HCT116 (cell line): Measurements from ENCODE around the gene GSTT4. TPM values are rescaled to one million over a fixed set of nuclear protein-coding genes. Genes with fewer than 3 reads are reported as not detected.
"Not testable (repeated sequence)": the region's sequence is repeated elsewhere in the genome, so short reads cannot be mapped to it uniquely, and the experiment has no call there.

ENCODE experiments used
- ATAC-seq: fragments of 200-7000 bp; cut with Tn5 transposase; 2 replicates; pipeline ENCODE4 v1.9.1; 2020; ENCODE audit warnings: mild to moderate bottlenecking, moderate library complexity
- BruUV-seq: library from RNA; stranded (reverse); fragments of 400-500 nt; replicated peaks from 2 replicates; lab custom pipeline; 2021; lab: Mats Ljungman, UMichigan
- CTCF ChIA-PET: fragments of 300-600 bp; sonication (Branson Sonifier 250); formaldehyde crosslinking; loops from one replicate; lab custom pipeline; 2021; ENCODE audit warnings: antibody characterized with exemption; lab: Charles Lee
- POLR2A ChIA-PET: fragments of 300-600, 350-600 bp; sonication (Branson Sonifier 250); formaldehyde crosslinking; loops from one replicate; lab custom pipeline; 2021; ENCODE audit warnings: antibody characterized with exemption; lab: Charles Lee
- RAD21 ChIA-PET, 2 experiments: fragments of 300-600 bp; sonication (Branson Sonifier 250); formaldehyde crosslinking; loops; one replicate each; lab custom pipeline; 2023; ENCODE audit warnings: low total read pairs in 2 of 2; ENCODE audit not compliant: uncharacterized antibody in 2 of 2, unreplicated experiment in 2 of 2, low non-redundant PET in 1 of 2; lab: Charles Lee
- DNase-seq: peaks from one replicate; pipeline ENCODE4 v3.0.0-alpha.2; 2010; ENCODE audit warnings: low read depth, low spot score
- H2AFZ ChIP-seq: fragments of 200-600 bp; shearing (Covaris generic), sonication (generic); 2 replicates; pipeline ENCODE4 v1.6.1; 2017; ENCODE audit warnings: low read depth, mixed run types, mixed read lengths, antibody characterized with exemption, low read length; ENCODE audit not compliant: poor library complexity, severe bottlenecking
- H3K27ac ChIP-seq: 2 replicates; pipeline ENCODE4 v1.5.1; 2012; ENCODE audit warnings: low read depth, low read length
- H3K27me3 ChIP-seq: fragments of 200-600 bp; sonication (generic); 2 replicates; pipeline ENCODE4 v1.6.1; 2016; ENCODE audit warnings: mixed run types, low read length, mixed read lengths; ENCODE audit not compliant: insufficient read depth
- H3K36me3 ChIP-seq, 2 experiments: fragments of 200-500 bp in 1 of 2; fragments of 200-600 bp in 1 of 2; sonication (Bioruptor generic) in 1 of 2; sonication (generic) in 1 of 2; 2 replicates each; pipeline versions ENCODE4 v1.5.1 to v1.6.1; 2014 to 2016; ENCODE audit warnings: low read length in 2 of 2, inconsistent platforms in 1 of 2, mixed read lengths in 1 of 2, mixed run types in 1 of 2; ENCODE audit not compliant: insufficient read depth in 2 of 2, control insufficient read depth in 1 of 2
- H3K4me1 ChIP-seq, 2 experiments: fragments of 200-600 bp in 1 of 2; sonication (generic) in 1 of 2; 2 replicates each; pipeline versions ENCODE4 v1.5.1 to v1.6.1; 2012 to 2017; ENCODE audit warnings: low read length in 2 of 2, inconsistent platforms in 1 of 2, mild to moderate bottlenecking in 1 of 2, mixed read lengths in 1 of 2, mixed run types in 1 of 2, moderate library complexity in 1 of 2; ENCODE audit not compliant: insufficient read depth in 2 of 2, control insufficient read depth in 1 of 2
- H3K4me2 ChIP-seq: fragments of 200-600 bp; sonication (generic); 2 replicates; pipeline ENCODE4 v1.6.1; 2017; ENCODE audit warnings: mixed run types, low read length, mixed read lengths
- H3K4me3 ChIP-seq, 2 experiments: fragments of 200-600 bp in 1 of 2; sonication (generic) in 1 of 2; replicated peaks in 1 of 2; 2 replicates each; pipeline ENCODE4 v1.5.1; 2011 to 2016; ENCODE audit warnings: low read length in 2 of 2, control low read depth in 1 of 2, low read depth in 1 of 2, mild to moderate bottlenecking in 1 of 2, mixed read lengths in 1 of 2, mixed run types in 1 of 2
- H3K79me2 ChIP-seq: fragments of 200-600 bp; sonication (generic); 2 replicates; pipeline ENCODE4 v1.6.1; 2017; ENCODE audit warnings: mild to moderate bottlenecking, mixed run types, low read length, moderate library complexity, mixed read lengths; ENCODE audit not compliant: insufficient read depth
- H3K9ac ChIP-seq: fragments of 200-600 bp; sonication (generic); 2 replicates; pipeline ENCODE4 v1.6.1; 2016; ENCODE audit warnings: low read length, mixed read lengths
- H3K9me2 ChIP-seq: fragments of 200-600 bp; sonication (generic), shearing (Covaris generic); 2 replicates; pipeline ENCODE4 v1.6.1; 2017; ENCODE audit warnings: mixed run types, mild to moderate bottlenecking, moderate library complexity; ENCODE audit not compliant: insufficient read depth
- H3K9me3 ChIP-seq, 2 experiments: fragments of 200-500 bp in 1 of 2; fragments of 200-600 bp in 1 of 2; sonication (Bioruptor generic) in 1 of 2; sonication (generic) in 1 of 2; 2 replicates each; pipeline ENCODE4 v1.6.1; 2014 to 2017; ENCODE audit warnings: low read length in 2 of 2, mixed read lengths in 2 of 2, inconsistent platforms in 1 of 2, low read depth in 1 of 2, mild to moderate bottlenecking in 1 of 2, mixed run types in 1 of 2, moderate library complexity in 1 of 2; ENCODE audit not compliant: control insufficient read depth in 1 of 2, insufficient read depth in 1 of 2
- H4K20me1 ChIP-seq: fragments of 200-600 bp; sonication (generic), shearing (Covaris generic); 2 replicates; pipeline ENCODE4 v1.6.1; 2017; ENCODE audit warnings: mixed run types, mild to moderate bottlenecking, moderate library complexity; ENCODE audit not compliant: insufficient read depth
- intact Hi-C: fragments of 100-400 bp; cut with micrococcal nuclease; formaldehyde crosslinking; loops from 2 replicates; pipeline ENCODE4 v1.10.0; 2022
- total RNA-seq: library from RNA; stranded (reverse); gene quantifications from one replicate; pipeline ENCODE4 v1.2.1, GENCODE V29; 2021; ENCODE audit not compliant: unreplicated experiment

GSTT4 gene
- total RNA-seq, 1 experiment from 2014 or later: not detected

- H2AFZ ChIP-seq, H3K27ac ChIP-seq, CTCF ChIA-PET, ATAC-seq, POLR2A ChIA-PET, H3K4me1 ChIP-seq, BruUV-seq, H3K9me3 ChIP-seq, H3K9me2 ChIP-seq, RAD21 ChIA-PET, H3K9ac ChIP-seq, H3K4me3 ChIP-seq, H4K20me1 ChIP-seq, H3K27me3 ChIP-seq, DNase-seq, H3K4me2 ChIP-seq, H3K79me2 ChIP-seq, H3K36me3 ChIP-seq: not testable (repeated sequence)
- intact Hi-C loops: loop anchor here (10.0 kb wide), 1 partner anchor 535 kb away; no protein-coding TSS in a partner anchor
These were observed 15.5 kb downstream of the GSTT4 start for GRCh38 chr22:23989583-23990244.

- BruUV-seq, H3K9me3 ChIP-seq, H3K9me2 ChIP-seq, ATAC-seq, H3K36me3 ChIP-seq, H3K27me3 ChIP-seq, CTCF ChIA-PET, POLR2A ChIA-PET, H3K4me1 ChIP-seq, RAD21 ChIA-PET, H3K9ac ChIP-seq, H3K79me2 ChIP-seq, H3K4me3 ChIP-seq, H3K4me2 ChIP-seq, H3K27ac ChIP-seq, DNase-seq, H2AFZ ChIP-seq, H4K20me1 ChIP-seq: not testable (repeated sequence)
- intact Hi-C loops: loop anchor here (10.0 kb wide), 1 partner anchor 538 kb away; no protein-coding TSS in a partner anchor
These were observed 18.6 kb downstream of the GSTT4 start for GRCh38 chr22:23986538-23987178.

GRCh38 chr22:23986089-23986488 is 19.2 kb downstream of the GSTT4 start:
- H3K9me2 ChIP-seq, BruUV-seq, CTCF ChIA-PET, H3K4me3 ChIP-seq, H3K9me3 ChIP-seq, H3K9ac ChIP-seq, H3K36me3 ChIP-seq, H3K79me2 ChIP-seq, H3K27me3 ChIP-seq, POLR2A ChIA-PET, H3K27ac ChIP-seq, H3K4me2 ChIP-seq, ATAC-seq, H4K20me1 ChIP-seq, H2AFZ ChIP-seq, RAD21 ChIA-PET, H3K4me1 ChIP-seq, DNase-seq: not testable (repeated sequence)
- intact Hi-C loops: loop anchor here (10.0 kb wide), 1 partner anchor 539 kb away; no protein-coding TSS in a partner anchor
